GM12878 (cell line): ENCODE measurements around the gene COL4A3.

Experiments used
- ATF2 ChIP-seq: IDR thresholded peaks from 2 replicates; pipeline ENCODE4 v1.6.1; 2012; ENCODE audit warnings: low read length, inconsistent platforms
- BCLAF1 ChIP-seq: fragments of 450-650 bp; IDR thresholded peaks from 2 replicates; pipeline ENCODE4 v1.6.1; 2017; ENCODE audit warnings: antibody characterized with exemption, mild to moderate bottlenecking, moderate library complexity
- CHD2 ChIP-seq: IDR thresholded peaks from 2 replicates; pipeline ENCODE4 v1.6.1; 2011; ENCODE audit warnings: low read depth, low read length, improper control_type of control experiment, borderline replicate concordance
- CTCF ChIP-seq, 3 experiments: IDR thresholded peaks in 2 of 3; conservative IDR thresholded peaks in 1 of 3; 2 replicates each; pipeline ENCODE4 v1.5.1; 2011; ENCODE audit warnings: low read depth in 3 of 3, low read length in 3 of 3, mild to moderate bottlenecking in 3 of 3, control low read depth in 2 of 3, moderate library complexity in 2 of 3, inconsistent platforms in 1 of 3, mixed read lengths in 1 of 3; ENCODE audit not compliant: control insufficient read depth in 2 of 3, insufficient read depth in 1 of 3; ENCODE audit errors: extremely low read depth in 1 of 3
- CUX1 ChIP-seq: IDR thresholded peaks from 2 replicates; pipeline ENCODE4 v1.6.1; 2012; ENCODE audit warnings: improper control_type of control experiment, low read depth, low read length; ENCODE audit not compliant: insufficient replicate concordance
- EP300 ChIP-seq, 2 experiments: fragments of 150-350 bp in 1 of 2; IDR thresholded peaks; 2 replicates each; pipeline ENCODE4 v1.6.1; 2011 to 2012; ENCODE audit warnings: low read depth in 2 of 2, low read length in 2 of 2, borderline replicate concordance in 1 of 2, improper control_type of control experiment in 1 of 2, inconsistent platforms in 1 of 2; ENCODE audit not compliant: control insufficient read depth in 1 of 2
- MEF2A ChIP-seq: IDR thresholded peaks from 2 replicates; pipeline ENCODE4 v1.6.1; 2011; ENCODE audit warnings: low read depth, mild to moderate bottlenecking, low read length, moderate library complexity; ENCODE audit not compliant: insufficient read depth
- POU2F2 ChIP-seq: IDR thresholded peaks from 3 replicates; pipeline ENCODE4 v1.6.1; 2011; ENCODE audit warnings: low read depth, mild to moderate bottlenecking, low read length, borderline replicate concordance
- REST ChIP-seq: IDR thresholded peaks from 2 replicates; pipeline ENCODE4 v1.6.1; 2012; ENCODE audit warnings: mild to moderate bottlenecking, low read depth, low read length
- ZBTB33 ChIP-seq: fragments of 450-650 bp; IDR thresholded peaks from 2 replicates; pipeline ENCODE4 v1.6.1; 2017; ENCODE audit warnings: mild to moderate bottlenecking

GRCh38 chr2:227292314-227292713, 127.9 kb downstream of the COL4A3 start:
- TF ChIP-seq CHD2 (no peak), CUX1 (no peak), CTCF (IDR thresholded peaks at IDR 0.05 in 2 of 3, conservative IDR thresholded peaks at IDR 0.05 in 1 of 3; ENCODE audit: control insufficient read depth in 2 of 3, extremely low read depth in 1 of 3, insufficient read depth in 1 of 3, low read depth in 3 of 3, low read length in 3 of 3) (no peak), EP300 (IDR thresholded peaks at IDR 0.05; ENCODE audit: borderline replicate concordance in 1 of 2, control insufficient read depth in 1 of 2, low read depth in 2 of 2, low read length in 2 of 2) (no peak), POU2F2 (no peak), BCLAF1 (no peak), ATF2 (no peak), REST (no peak), ZBTB33 (no peak), MEF2A (no peak)
